ENCODE measurements around the gene TNS1.

GRCh38 chr2:218035463-218036100 is 32.8 kb upstream of the TNS1 start:
- TF ChIP-seq CTCF (IDR thresholded peaks at IDR 0.05) (no peak), POLR2A (IDR thresholded peaks at IDR 0.05) (no peak)

All from Peyer's patch (tissue), 4 donors.